ENCODE measurements around the gene HIRIP3. TPM values are rescaled to one million over a fixed set of nuclear protein-coding genes. Genes with fewer than 3 reads are reported as not detected.

Gene HIRIP3
- total RNA-seq, 1 experiment from 2014 or later, result 25.3 TPM

DNA sequence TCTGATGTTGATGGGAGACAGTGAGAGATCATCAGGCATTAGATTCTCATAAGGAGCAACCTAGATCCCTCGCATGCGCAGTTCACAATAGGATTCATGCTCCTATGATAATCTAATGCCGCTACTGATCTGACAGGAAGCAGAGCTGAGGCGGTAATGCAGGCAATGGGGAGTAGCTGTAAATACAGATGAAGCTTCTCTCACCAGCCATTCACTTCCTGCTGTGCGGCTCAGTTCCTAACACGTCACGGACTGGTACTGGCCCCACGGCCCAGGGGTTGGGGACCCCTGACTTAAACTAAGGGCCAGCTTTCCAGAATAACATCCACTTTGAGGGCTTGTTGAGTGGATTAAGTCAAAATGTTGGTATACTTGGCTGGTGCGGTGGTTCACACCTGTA is 36.1 kb downstream of the HIRIP3 start:
- H3K27me3 ChIP-seq (ENCODE audit: control insufficient read depth, insufficient read depth, low read length), result no peaks in the 10 kb centered on the region
- ATAC-seq, result no peak
- H3K36me3 ChIP-seq (ENCODE audit: control insufficient read depth, insufficient read depth, low read length), result no peaks in the 10 kb centered on the region
- POLR2A ChIA-PET, result interaction anchor here (0.6 kb wide), 1 partner anchor 16 kb away, joined by 3 read pairs; no protein-coding TSS in a partner anchor
- TF ChIP-seq POLR2AphosphoS5 (IDR thresholded peaks at IDR 0.05; ENCODE audit: low read depth, low read length) (no peak), CTCF (IDR thresholded peaks at IDR 0.05) (no peak), TCF7L2 (IDR thresholded peaks at IDR 0.05; ENCODE audit: low read depth, low read length) (no peak), REST (IDR thresholded peaks at IDR 0.05; ENCODE audit: insufficient read depth in 1 of 2, low read depth in 2 of 2, low read length in 1 of 2) (no peak), SIN3A (IDR thresholded peaks at IDR 0.05; ENCODE audit: borderline replicate concordance, insufficient read depth, low read depth, low read length) (no peak)
- no peak overlapping the region for H3K4me3 ChIP-seq (ENCODE audit: low read depth in 2 of 2, low read length in 2 of 2)
- intact Hi-C loops (cut with micrococcal nuclease; ENCODE audit: unreplicated experiment) (no loop called here), in situ Hi-C loops (cut with HindIII; ENCODE audit: low pct_unique_long_range_greater_than_20kb, low sequenced_read_pairs) (no loop called here)
- H3K4me1 ChIP-seq (ENCODE audit: control insufficient read depth, insufficient read depth, low read length), result peaks cover 15% of the 10 kb centered on the region
- CTCF ChIA-PET, result no interaction called here
- no TSS peak for BruUV-seq (replicated peaks)
- H3K27ac ChIP-seq (ENCODE audit: low read length), result no peak overlapping the region
- no peak for DNase-seq (ENCODE audit: low read depth, low spot score)
- no peaks in the 10 kb centered on the region for H3K9me3 ChIP-seq (ENCODE audit: control insufficient read depth, insufficient read depth, low read depth, low read length)

DNA sequence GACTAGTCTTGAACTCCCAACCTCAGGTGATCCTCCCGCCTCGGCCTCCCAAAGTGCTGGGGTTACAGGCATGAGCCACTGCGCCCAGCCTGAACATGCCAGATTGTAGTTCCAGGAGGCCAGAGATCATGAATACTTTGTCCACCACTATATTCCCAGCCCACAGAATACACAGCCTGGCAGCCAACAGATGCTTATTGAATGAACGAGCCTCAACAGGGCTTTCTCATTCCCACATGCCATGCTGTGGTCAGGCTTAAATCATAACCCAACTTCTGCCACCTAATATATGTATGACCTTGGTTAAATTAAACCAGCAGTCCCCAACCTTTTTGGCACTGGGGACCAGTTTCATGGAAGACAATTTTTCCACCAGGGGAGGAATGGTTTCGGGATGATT is 36.7 kb downstream of the HIRIP3 start:
- no peaks in the 10 kb centered on the region for H3K36me3 ChIP-seq (ENCODE audit: control insufficient read depth, insufficient read depth, low read length)
- in situ Hi-C loops (cut with HindIII; ENCODE audit: low pct_unique_long_range_greater_than_20kb, low sequenced_read_pairs) (no loop called here), intact Hi-C loops (cut with micrococcal nuclease; ENCODE audit: unreplicated experiment) (no loop called here)
- no peak for ATAC-seq
- CTCF ChIA-PET, result no interaction called here
- no peak for DNase-seq (ENCODE audit: low read depth, low spot score)
- no peaks in the 10 kb centered on the region for H3K27me3 ChIP-seq (ENCODE audit: control insufficient read depth, insufficient read depth, low read length)
- H3K27ac ChIP-seq (ENCODE audit: low read length), result no peak overlapping the region
- no TSS peak for BruUV-seq (replicated peaks)
- H3K4me1 ChIP-seq (ENCODE audit: control insufficient read depth, insufficient read depth, low read length), result peaks cover 15% of the 10 kb centered on the region
- no peak for TF ChIP-seq REST (IDR thresholded peaks at IDR 0.05; ENCODE audit: insufficient read depth in 1 of 2, low read depth in 2 of 2, low read length in 1 of 2)
- no peak for TF ChIP-seq POLR2AphosphoS5 (IDR thresholded peaks at IDR 0.05; ENCODE audit: low read depth, low read length)
- no peak for TF ChIP-seq TCF7L2 (IDR thresholded peaks at IDR 0.05; ENCODE audit: low read depth, low read length)
- no peak for TF ChIP-seq SIN3A (IDR thresholded peaks at IDR 0.05; ENCODE audit: borderline replicate concordance, insufficient read depth, low read depth, low read length)
- no peak for TF ChIP-seq CTCF (IDR thresholded peaks at IDR 0.05)
- H3K9me3 ChIP-seq (ENCODE audit: control insufficient read depth, insufficient read depth, low read depth, low read length), result no peaks in the 10 kb centered on the region
- POLR2A ChIA-PET, result interaction anchor here (0.6 kb wide), 1 partner anchor 15 kb away, joined by 3 read pairs; no protein-coding TSS in a partner anchor
- no peak overlapping the region for H3K4me3 ChIP-seq (ENCODE audit: low read depth in 2 of 2, low read length in 2 of 2)

All from Panc1 (cell line).